Mesenteric fat pad (tissue), 1 donor: ENCODE data around the gene EDIL3. TPM values are rescaled to one million over a fixed set of nuclear protein-coding genes. Genes with fewer than 3 reads are reported as not detected.
"Not testable (repeated sequence)": the region's sequence is repeated elsewhere in the genome, so short reads cannot be mapped to it uniquely, and the experiment has no call there.

Source experiments
- DNase-seq: peaks from one replicate; pipeline ENCODE4 v3.0.0-alpha.2; 2020; ENCODE audit warnings: low spot score
- total RNA-seq: library from RNA; stranded (reverse); fragmentation: NEBNext Ultra II Directional; extraction: Animal tissue kit (Norgen Biotek cat#: 25700); gene quantifications from one replicate; pipeline ENCODE4 v1.2.1, GENCODE V29; 2021
- donor health status: DM: yes; HTN: yes; CAD: no.

Gene EDIL3
- total RNA-seq, 1 donor from 2014 or later: 3.7 TPM

DNA sequence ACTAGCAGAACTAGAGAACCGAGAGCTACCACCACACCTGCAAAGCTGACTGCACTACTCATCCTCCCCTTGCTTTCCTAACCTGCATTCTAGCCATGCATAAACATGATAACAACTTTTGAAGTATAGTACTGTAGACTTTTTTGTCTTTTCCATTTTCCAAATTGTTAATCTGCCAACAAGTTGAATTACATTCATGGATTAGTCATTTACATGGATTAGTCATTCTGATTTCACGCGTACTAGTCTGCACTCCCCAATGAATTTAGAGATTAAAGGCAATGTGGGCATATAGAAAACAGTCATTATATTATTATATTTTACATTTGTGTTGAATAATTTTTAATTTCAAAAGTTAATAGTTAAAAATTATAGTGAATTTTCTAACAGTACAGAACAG lies 81.4 kb downstream of the EDIL3 start:
- DNase-seq: no peak

- DNase-seq: no peak
These were observed 83.1 kb downstream of the EDIL3 start for GRCh38 chr5:84301535-84301934.

DNA sequence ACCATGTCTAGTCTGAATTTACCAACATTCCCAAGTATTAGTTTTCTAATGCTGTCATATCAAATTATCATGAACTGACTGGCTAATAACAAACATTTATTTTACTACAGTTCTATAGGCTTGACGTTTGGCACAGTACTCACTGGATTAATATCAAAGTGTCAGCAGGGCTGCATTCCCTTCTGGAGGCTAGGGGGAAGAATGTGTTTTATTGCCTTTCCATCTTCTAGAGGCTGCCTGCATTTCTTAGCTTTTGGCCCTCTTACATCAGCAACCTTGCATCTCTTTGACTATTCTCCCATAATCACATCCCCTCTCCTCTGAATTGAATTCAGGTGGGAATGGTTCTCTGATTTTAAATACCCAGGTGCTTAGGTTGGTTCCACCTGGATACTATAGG lies 84.7 kb downstream of the EDIL3 start:
- DNase-seq: no peak

DNA sequence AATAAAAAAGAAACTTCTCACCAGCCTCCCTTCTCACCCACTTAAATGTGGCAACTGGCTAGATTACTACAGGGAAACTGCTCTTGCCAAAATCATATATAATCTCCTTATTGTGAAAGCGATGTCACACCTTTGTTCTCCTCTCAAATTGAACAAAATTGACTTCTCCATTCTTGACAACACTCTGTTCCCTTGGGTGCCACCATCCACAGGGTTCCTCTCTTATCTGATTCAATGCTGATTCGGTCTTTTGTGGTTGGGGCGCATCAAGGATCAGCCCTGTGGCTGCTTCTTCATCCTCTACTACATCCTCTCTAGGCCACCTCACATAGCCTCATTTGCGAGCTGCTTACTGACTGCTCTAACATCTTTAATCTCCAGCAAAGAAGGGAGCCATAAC lies 86.1 kb downstream of the EDIL3 start:
- no peak for DNase-seq

- DNase-seq: not testable (repeated sequence)
These were observed 87.0 kb downstream of the EDIL3 start for GRCh38 chr5:84297641-84298040.

DNA sequence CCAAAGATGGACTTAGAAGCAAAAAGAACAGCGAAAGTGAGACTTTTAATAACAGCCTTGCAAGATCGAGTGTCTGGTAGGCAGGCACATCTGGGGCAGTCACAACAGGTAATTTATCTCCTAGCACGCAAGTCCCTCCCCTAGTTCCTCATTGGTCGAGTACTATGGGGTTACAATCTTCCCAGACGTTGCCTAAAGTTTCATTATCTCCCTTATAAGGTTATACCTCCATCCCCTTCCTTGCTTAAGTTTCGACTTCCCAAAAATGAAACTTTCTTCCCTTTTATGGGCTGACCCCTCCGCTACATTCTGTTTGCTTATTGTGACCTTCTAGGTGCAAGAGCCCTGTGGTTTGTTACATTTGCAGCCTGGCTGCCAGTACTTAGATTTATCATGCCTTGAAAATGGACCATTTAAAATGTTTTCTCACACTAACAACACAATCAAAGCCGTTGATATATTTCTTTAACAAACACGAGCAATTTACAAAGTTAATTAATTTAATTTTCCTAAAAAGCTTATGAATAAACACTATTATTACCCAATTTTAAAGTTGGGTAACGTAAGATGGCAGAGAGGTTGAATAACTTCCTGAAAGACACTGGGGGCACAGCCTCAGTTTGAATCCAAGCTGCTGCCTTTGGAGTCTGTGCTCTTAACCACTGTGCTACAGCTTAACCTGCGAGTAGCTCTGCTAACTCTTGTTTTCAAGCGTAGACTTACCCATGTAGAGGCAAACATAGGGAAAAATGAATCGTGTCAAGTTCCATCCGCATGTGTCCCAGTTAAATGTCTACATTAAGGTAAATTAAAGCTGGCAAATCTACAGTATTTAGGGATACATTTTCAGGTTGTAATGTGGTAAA lies 91.7 kb downstream of the EDIL3 start:
- no peak for DNase-seq

GRCh38 chr5:84292000-84292642 lies 92.6 kb downstream of the EDIL3 start:
- no peak for DNase-seq

DNA sequence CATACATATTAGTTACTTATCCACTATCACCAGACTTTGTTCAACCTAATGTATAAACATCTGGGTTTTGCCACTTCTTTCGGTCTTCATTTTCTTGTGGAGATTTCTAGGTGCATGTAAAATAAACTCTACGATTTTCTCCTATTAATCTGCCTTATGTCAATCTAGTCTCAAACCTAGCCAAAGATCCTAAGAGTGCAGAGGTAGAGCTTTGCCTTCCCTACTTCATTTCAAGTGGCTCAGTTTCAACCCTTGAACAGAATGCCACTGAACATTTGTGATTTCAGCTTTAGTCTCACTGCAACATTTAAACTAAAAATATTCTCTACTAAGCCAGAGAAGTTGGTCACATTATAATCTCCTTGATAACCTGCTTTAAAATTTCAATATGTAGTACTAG lies 94.0 kb downstream of the EDIL3 start:
- DNase-seq: no peak

DNA sequence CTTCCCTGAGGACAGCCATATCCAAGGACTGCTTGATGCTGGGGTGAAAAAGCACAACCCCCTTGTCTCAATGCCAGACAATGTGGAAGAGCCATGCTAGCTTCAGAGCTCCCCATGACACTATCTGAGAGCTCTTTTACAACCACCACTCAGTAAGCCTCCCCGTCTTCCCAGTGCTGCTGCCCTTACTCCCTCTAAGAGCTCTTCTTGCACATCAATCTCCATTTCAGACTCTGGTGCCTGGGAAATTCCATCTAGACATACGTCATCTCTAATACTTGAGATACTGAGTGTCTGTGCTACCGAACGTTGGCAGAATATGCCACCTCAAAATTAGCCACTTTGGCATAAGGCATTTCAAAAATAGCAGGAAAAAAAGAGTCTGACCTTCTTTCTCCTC lies 94.5 kb downstream of the EDIL3 start:
- no peak for DNase-seq

GRCh38 chr5:84287951-84288350 lies 96.7 kb downstream of the EDIL3 start:
- DNase-seq: no peak

DNA sequence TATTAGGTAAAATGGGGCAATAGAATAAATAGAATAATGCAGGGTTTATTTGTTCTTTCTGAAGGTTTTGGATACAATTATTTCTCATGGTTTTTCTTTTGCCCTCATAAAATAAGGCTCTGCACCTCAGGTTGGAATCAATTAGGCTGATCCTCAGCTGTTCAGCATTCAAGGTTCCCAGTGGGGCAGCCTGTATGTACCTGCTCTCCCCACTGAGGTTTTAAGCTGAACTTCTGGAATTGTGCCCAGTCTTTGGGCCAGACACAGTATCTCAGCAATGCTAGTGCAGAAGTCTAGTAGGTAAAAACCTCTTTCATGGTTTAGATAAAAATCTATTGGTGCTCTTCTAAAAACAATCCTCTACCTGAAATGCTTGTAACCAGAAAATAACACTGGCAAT lies 98.0 kb downstream of the EDIL3 start:
- no peak for DNase-seq

DNA sequence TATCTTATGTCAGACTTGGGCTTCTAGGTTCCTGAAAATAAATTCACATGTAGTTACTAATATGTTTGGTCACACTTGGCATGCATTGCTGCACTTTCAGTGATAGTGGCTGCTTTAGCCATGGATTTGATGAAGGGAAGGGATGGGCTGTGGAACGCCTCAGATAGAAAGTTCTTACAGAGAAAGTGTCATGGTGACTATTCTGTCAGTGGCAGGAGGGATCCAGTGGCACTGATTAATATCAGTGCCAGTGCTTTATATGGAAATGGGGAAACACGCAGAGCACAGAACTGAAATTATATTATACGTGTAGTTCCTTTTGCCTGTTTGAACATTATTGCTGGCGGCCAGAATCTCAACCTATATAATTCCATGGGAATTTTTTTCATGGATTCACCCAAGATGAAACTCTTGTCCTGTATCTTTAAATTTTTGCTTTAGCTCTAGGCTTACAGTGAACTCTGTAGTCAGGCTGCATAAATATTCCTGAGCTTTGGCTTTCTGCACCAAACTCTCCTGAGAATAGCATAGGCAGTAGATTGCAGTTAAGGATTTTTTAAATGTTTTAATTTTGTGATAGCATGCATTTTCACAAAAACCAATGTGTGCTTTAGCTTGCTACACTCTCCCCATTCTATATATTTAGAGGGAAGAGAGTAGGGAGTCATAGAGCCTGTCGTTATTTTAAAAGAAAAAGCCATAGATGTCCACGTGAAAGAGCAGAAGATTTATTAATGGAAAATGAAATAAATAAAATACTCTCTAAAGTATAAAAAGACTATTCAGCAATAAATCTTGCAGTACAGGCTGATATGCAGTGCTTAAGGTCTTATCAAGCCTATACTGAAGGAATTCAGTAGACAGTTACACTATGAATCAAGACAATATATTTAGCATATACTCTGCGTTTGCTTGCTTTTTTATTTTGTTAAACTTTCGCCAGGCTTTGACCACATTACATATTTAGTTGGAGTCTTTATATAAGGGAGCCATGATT lies 98.7 kb downstream of the EDIL3 start:
- DNase-seq: no peak

DNA sequence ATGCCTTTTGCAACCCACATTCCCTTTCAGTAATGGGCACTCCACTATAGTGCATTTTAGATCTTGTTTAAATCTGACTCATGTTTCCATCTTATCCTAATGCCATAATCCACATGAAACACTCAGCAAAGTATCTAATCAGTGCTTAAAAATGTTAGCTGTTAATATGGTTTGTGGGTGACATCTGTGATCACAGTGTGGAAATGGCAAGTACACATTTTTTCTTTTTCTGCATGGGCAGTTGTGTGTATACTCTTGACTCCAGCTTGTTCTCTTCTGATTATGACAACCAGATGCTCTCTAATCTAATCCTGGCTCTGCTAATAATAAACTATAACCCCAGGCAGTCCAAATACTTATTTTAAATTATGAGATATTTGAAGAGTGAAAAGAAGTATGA lies 103.3 kb downstream of the EDIL3 start:
- no peak for DNase-seq

DNA sequence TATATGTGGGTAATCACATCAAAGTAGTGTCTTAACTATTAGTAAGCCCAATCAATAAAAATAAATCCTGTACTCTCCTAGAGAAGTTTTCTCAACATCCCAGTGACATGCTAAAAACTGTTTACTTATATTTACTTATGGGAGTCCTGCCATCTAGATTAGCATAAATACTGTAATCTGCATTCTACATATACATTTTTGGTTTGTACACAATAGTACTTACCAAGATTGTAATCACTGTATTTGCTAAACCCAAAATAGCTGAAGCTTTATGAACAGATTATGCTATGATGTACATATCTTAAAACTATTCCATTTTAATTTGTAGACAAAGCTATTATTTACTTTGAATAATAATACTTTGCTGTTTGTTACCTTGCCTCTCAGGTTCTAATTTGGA lies 105.4 kb downstream of the EDIL3 start:
- no peak for DNase-seq

DNA sequence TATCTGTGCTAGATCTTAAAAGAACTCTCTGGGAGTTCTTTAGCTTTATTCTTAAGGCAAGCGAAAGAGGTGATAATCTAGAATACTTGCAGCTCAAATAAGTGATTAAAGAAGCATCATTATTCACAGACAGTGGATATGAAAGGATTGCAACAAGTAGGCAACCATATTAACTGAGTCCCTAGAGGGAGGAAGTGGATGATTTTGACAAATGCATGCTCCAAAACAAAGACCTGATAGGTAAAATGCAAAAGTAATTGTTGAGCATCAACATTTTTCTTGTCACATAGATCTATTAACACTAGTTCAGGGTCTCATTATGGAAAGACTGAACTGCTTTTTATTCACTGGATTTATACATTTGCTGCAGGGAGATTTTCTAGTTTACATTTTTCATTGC lies 109.1 kb downstream of the EDIL3 start:
- no peak for DNase-seq

DNA sequence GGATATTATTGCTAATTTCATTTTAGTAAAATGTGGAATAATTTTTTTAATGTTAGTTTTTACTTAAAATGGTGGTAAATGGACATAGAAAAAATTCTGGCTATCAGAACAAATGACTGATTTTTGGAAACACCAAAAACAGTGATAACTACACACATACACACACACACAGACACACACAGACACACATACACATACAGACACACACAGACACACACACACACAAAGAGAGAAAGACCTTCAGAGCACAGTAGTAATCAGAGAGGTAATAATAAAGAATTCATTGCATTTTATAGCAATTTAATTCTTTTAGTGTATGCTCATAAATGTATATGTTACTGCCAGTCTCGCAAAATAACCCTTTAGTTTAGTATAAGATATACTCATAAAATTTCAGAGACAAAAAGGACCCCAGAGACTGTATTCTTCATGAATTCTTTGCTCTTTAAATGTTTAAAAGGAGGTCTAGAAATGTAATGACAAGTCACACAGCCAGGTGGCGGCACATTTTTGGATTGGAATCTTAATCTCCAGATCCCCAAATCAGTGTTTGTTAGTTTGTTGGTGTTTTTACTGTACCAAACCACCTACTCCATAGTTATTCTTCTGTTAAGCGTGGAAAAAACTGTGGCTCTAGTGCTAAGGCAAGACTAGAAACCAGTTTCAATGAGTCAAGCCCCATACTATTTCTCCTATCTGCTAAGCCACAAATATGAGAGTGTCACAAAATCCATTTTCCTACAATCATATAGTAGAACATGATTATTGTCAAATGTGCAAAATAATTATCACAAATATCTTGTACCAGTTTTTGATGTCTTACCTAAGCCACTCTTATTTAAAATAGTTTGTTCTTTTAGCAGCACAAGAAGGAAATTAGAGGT lies 109.9 kb downstream of the EDIL3 start:
- DNase-seq: no peak

DNA sequence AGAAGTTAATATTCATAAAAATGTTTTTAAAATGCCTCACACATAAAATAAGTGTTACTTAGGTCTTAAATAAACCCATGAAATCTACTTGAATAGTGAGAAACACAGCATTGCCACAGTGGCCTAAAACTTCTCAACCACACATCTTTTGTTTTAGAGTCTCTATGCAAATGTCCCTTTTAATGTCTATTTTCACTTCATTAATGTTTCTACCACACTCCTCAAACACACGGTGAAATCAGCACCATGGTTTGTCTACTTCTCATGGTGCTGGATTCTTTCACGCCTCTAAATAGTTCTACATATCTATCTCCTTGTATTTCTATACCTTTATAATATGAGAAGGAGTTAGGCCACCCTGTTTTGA lies 111.2 kb downstream of the EDIL3 start:
- DNase-seq: no peak

GRCh38 chr5:84272771-84273516 lies 111.7 kb downstream of the EDIL3 start:
- DNase-seq: no peak

DNA sequence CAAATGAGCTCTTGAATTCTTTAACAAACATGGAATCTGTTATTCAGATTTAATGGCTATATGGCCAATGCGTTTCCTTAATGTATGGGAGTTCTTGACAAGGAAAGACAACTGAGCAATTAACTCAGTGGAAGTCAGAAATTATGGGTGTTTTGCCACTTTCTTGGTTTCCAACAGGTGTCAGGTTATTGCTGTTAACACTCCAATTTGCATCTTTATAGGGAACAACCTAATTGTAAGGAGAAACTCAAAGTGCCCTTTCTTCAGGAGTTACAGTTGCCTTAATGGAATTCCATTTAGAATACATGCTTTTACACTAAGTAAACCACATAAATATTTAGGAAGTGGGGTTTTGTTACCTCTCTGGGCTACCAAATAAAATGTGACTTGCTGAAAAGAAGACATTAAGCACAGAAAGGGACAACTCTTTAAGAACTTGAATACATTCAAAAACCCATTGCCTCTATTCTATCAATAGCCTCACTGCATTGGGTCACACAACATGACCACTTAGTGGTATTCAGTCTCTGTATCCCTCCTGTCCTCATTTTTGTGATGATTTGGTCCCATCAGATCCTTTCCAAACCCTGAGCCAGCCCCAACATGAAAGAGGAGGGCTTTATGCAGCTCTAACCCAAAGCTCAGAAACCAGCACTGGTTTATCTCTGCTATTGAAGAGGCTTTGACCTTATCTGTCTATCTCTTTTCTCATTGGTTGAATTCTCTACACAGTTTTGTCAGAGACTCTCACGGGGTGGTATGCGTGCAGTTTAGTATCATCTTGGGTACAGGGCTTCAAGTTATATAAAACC lies 118.7 kb downstream of the EDIL3 start:
- no peak for DNase-seq
